Thymus (tissue), 11 donors: Measurements from ENCODE around the gene TNS3. TPM values are rescaled to one million over a fixed set of nuclear protein-coding genes. Genes with fewer than 3 reads are reported as not detected.
A peak's percentile ranks its signal among the peaks of the same experiment; 100 is the strongest.

Experiments used
- DNase-seq, 9 donors: peaks; one replicate each; pipeline ENCODE4 v3.0.0-alpha.2; 2013; ENCODE audit warnings: low spot score in 9 of 9, low read depth in 6 of 9, missing footprints in 1 of 9
- H3K27ac ChIP-seq, 2 donors: one replicate each; pipeline ENCODE4 v1.5.1; 2013; ENCODE audit warnings: control low read depth in 1 of 2, low read depth in 1 of 2, low read length in 1 of 2, mild to moderate bottlenecking in 1 of 2, moderate library complexity in 1 of 2
- H3K27me3 ChIP-seq, 2 donors: one replicate each; pipeline ENCODE4 v1.5.1; 2013; ENCODE audit warnings: low read length in 1 of 2; ENCODE audit not compliant: control insufficient read depth in 2 of 2, insufficient read depth in 1 of 2
- H3K36me3 ChIP-seq, 2 donors: one replicate each; pipeline ENCODE4 v1.5.1; 2013; ENCODE audit warnings: low read length in 1 of 2, mild to moderate bottlenecking in 1 of 2, moderate library complexity in 1 of 2; ENCODE audit not compliant: control insufficient read depth in 2 of 2, insufficient read depth in 2 of 2
- H3K4me1 ChIP-seq, 2 donors: one replicate each; pipeline ENCODE4 v1.5.1; 2013; ENCODE audit warnings: low read length in 2 of 2; ENCODE audit not compliant: control insufficient read depth in 2 of 2, insufficient read depth in 2 of 2
- H3K4me3 ChIP-seq, 2 donors: one replicate each; pipeline ENCODE4 v1.5.1; 2013; ENCODE audit warnings: low read length in 2 of 2, control low read depth in 1 of 2, mild to moderate bottlenecking in 1 of 2
- H3K9me3 ChIP-seq, 2 donors: one replicate each; pipeline ENCODE4 v1.5.1; 2013; ENCODE audit warnings: low read length in 1 of 2, mild to moderate bottlenecking in 1 of 2; ENCODE audit not compliant: control insufficient read depth in 2 of 2, insufficient read depth in 1 of 2
- WGBS: extraction: QIAGEN DNeasy Blood & Tissue Kit; methylation state at CpG from one replicate; pipeline ENCODE4 v1.1.7; 2013; 5-methylcytosine and 5-hydroxymethylcytosine counted together
- polyA plus RNA-seq: library from polyadenylated mRNA; stranded (reverse); fragments of 200-250 nt; gene quantifications from one replicate; pipeline ENCODE4 v1.2.3, GENCODE V29; 2013
- total RNA-seq: library from RNA; stranded (reverse); fragments of 120-200 nt; gene quantifications from one replicate; pipeline ENCODE4 v1.2.4, GENCODE V29; 2013
- donor health status: healthy.

The TNS3 gene
- total and polyA plus RNA-seq, 2 donors, result 5.9 to 6.2 TPM

DNA sequence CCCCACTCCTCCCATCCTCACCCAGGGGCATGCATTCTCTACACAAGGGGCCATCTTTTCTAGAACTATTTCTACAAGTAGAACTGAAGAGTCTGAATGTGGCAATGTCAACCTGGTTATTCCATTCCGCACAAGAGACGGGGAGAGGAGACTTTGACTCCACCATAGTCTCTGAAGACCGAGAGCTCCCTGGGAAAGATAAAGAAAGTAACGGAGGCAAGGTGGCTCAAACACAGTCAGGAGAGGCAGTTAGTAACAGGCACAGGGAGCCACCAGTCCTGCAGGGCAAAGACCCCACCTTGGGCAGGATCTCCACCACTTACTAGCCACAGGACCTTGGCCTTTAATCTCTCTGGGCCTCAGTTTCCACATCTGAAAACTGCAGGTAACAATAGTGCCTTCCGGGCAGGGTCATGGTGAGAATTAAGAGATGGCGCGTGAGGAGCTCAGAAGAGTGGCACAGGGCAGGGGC is 100.3 kb downstream of the TNS3 start:
- no peaks in the 10 kb centered on the region for H3K36me3 ChIP-seq
- WGBS, result 98% methylated on average over 7 of the region's 7 CpGs
- no peaks in the 10 kb centered on the region for H3K27me3 ChIP-seq
- DNase-seq, result no peak
- H3K27ac ChIP-seq, result no peak overlapping the region
- no peak overlapping the region for H3K4me3 ChIP-seq
- H3K9me3 ChIP-seq, result peaks cover 0 to 8% of the 10 kb centered on the region in 2 donors
- H3K4me1 ChIP-seq, result peaks cover 10 to 40% of the 10 kb centered on the region in 2 donors

DNA sequence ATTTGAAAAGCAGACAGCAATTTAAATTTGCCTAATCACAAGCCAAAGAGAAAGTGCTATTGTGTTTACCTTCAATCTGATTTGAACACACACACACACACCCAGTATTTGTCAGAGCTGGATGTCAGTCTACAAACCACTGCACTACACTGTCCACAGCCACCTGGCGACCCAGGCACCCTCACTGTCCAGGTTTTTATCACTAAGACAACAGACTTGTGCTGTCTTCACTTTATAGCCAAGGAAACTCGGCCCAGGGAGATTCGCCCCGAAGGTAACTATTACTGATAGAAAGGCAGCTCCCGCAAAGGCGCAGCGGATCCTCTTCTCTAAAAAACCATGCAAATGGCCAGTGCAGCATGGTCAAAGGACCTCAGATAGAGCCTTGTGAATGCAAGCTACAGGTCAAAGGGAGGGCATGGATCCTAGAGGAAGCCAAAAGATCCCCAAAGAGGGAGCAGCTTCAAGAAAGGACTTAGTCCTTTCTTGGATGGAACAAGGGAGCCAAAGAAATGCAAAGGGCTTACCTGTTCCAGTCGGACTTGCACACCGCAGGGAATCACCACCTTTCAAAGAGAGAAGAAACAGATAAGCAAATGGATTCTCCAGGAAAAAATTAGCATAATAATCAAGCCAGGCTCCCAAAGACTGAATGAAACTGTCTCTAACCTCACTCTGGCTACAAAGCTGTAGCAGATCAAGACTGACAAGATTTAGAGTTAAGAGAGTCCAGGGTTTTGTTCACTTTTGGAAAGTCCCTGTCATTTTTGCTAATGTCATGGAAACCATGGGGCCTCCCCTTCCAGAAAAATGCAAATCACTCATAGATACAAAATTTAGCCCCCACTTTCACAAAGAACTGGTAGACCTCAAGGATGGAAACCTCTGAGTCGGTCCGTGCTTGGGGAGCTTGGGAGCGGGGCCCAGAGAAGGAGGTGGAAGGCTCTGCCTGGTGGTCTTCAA is 101.1 kb downstream of the TNS3 start:
- WGBS, result 93% methylated on average over 12 of the region's 12 CpGs
- Histone ChIP-seq H3K27me3 (no peaks in the 10 kb centered on the region), H3K9me3 (peaks cover 0 to 8% of the 10 kb centered on the region in 2 donors), H3K36me3 (no peaks in the 10 kb centered on the region), H3K4me3 (no peak overlapping the region), H3K4me1 (peaks cover 10 to 40% of the 10 kb centered on the region in 2 donors), H3K27ac (peak overlapping the region; percentile 0 to 20)
- no peak for DNase-seq

- Histone ChIP-seq H3K4me3 (no peak overlapping the region), H3K36me3 (no peaks in the 10 kb centered on the region), H3K4me1 (peaks cover 10 to 43% of the 10 kb centered on the region in 2 donors), H3K27me3 (no peaks in the 10 kb centered on the region), H3K9me3 (peaks cover 0 to 8% of the 10 kb centered on the region in 2 donors), H3K27ac (peak overlapping the region in 1 of 2 donors; percentile 0)
- WGBS, result 70% methylated on average over 12 of the region's 12 CpGs
- DNase-seq, result peak in 2 of 9 donors; percentile 13 to 47
These were observed 101.9 kb downstream of the TNS3 start for GRCh38 chr7:47479821-47480575.

DNA sequence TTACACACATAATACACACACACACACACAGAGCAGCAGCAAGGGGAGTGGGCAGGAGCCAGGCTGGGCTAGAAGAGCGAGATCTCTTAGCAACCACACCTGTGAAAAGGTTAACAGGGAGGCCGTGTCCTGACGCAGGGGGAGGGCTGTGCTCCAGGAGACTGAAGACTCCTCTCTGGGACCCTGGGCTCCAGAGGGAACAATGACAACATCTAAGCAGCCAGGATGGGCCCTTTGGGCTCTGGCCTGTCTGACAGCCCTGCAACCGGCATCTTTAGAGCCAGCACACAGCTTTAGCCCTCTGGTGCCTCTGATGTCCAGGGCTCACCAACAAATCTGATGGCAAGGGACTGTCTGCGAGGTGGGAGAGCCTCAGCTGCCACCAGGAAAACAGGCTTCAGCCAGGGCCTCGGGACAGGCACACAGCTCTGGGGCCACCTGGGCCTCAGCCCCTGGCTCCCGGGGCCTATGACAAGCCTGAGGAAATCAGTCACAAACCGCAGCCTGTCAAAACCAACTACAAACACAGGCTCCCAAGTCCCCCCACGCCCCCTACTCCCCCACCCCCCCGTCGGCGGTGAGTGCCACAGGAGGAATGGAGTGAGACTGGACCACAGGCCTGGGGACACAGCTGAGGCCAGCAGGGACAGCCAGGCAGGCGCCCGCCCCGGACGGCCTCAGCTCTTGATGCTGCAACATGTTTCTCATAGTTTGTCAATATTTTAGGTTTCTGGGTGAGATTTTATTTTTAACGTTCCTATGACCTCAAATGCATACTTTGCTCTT is 102.8 kb downstream of the TNS3 start:
- peak in 2 of 9 donors; percentile 19 to 53 for DNase-seq
- H3K36me3 ChIP-seq, result no peaks in the 10 kb centered on the region
- 52% methylated on average over 17 of the region's 17 CpGs for WGBS
- peaks cover 10 to 43% of the 10 kb centered on the region in 2 donors for H3K4me1 ChIP-seq
- H3K27me3 ChIP-seq, result no peaks in the 10 kb centered on the region
- H3K27ac ChIP-seq, result no peak overlapping the region
- no peak overlapping the region for H3K4me3 ChIP-seq
- no peaks in the 10 kb centered on the region for H3K9me3 ChIP-seq

GRCh38 chr7:47478017-47478344 is 103.9 kb downstream of the TNS3 start:
- H3K27me3 ChIP-seq, result no peaks in the 10 kb centered on the region
- no peak overlapping the region for H3K27ac ChIP-seq
- 71% methylated on average over 6 of the region's 6 CpGs for WGBS
- no peaks in the 10 kb centered on the region for H3K9me3 ChIP-seq
- H3K4me3 ChIP-seq, result no peak overlapping the region
- no peaks in the 10 kb centered on the region for H3K36me3 ChIP-seq
- DNase-seq, result no peak
- H3K4me1 ChIP-seq, result peaks cover 10 to 43% of the 10 kb centered on the region in 2 donors

GRCh38 chr7:47477191-47478016 is 104.5 kb downstream of the TNS3 start:
- Histone ChIP-seq H3K4me1 (peaks cover 10 to 41% of the 10 kb centered on the region in 2 donors), H3K9me3 (no peaks in the 10 kb centered on the region), H3K4me3 (no peak overlapping the region), H3K27ac (no peak overlapping the region), H3K27me3 (no peaks in the 10 kb centered on the region), H3K36me3 (no peaks in the 10 kb centered on the region)
- DNase-seq, result no peak
- WGBS, result 88% methylated on average over 8 of the region's 8 CpGs

GRCh38 chr7:47475880-47476227 is 106.1 kb downstream of the TNS3 start:
- H3K9me3 ChIP-seq, result no peaks in the 10 kb centered on the region
- no peak overlapping the region for H3K4me3 ChIP-seq
- H3K27ac ChIP-seq, result no peak overlapping the region
- H3K36me3 ChIP-seq, result no peaks in the 10 kb centered on the region
- H3K27me3 ChIP-seq, result no peaks in the 10 kb centered on the region
- H3K4me1 ChIP-seq, result peaks cover 7 to 28% of the 10 kb centered on the region in 2 donors
- WGBS, result 96% methylated on average over 7 of the region's 7 CpGs
- no peak for DNase-seq
